Stimulated activated naive CD8-positive, alpha-beta T cell treated with anti-CD3 and anti-CD28 coated beads, Interleukin-15, Interleukin-2, amounts not matched to agents 100 ng/mL and 50 ng/mL, for 24 hours (primary cell): ENCODE data around the gene EML6.

ENCODE experiments used
- H3K27ac Mint-ChIP-seq: one replicate; pipeline ENCODE4 v1.8.0; 2021; ENCODE audit warnings: mild to moderate bottlenecking, mixed read lengths
- H3K27me3 Mint-ChIP-seq: one replicate; pipeline ENCODE4 v1.8.0; 2021; ENCODE audit warnings: mixed read lengths
- H3K36me3 Mint-ChIP-seq: one replicate; pipeline ENCODE4 v1.8.0; 2021; ENCODE audit warnings: low read depth, mixed read lengths
- H3K4me1 Mint-ChIP-seq: one replicate; pipeline ENCODE4 v1.8.0; 2021; ENCODE audit warnings: low read depth, mixed read lengths
- H3K4me3 Mint-ChIP-seq: one replicate; pipeline ENCODE4 v1.8.0; 2021; ENCODE audit warnings: mild to moderate bottlenecking, mixed read lengths
- H3K9me3 Mint-ChIP-seq: one replicate; pipeline ENCODE4 v1.8.0; 2021; ENCODE audit warnings: mixed read lengths

Gene EML6

DNA sequence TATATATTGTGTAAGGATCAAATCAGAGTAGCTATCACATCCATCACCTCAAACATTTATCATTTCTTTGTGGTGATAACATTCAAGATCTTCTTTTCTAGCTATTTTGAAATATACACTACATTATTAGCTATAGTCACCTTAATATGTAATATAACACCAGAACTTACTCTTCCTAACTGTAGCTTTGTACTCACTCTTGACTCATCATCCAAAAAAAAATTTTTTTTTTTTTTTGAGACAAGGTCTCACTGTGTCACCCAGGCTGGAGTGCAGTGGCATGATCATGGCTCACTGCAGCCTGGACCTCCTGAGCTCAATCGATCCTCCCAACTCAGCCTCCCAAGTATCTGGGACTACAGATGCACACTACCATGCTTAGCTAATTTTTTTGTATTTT, 153.3 kb downstream of the EML6 start:
- Mint-ChIP-seq H3K27ac (no peak overlapping the region), H3K4me1 (no peaks in the 10 kb centered on the region), H3K4me3 (no peak overlapping the region), H3K9me3 (no peaks in the 10 kb centered on the region), H3K36me3 (no peaks in the 10 kb centered on the region), H3K27me3 (no peaks in the 10 kb centered on the region)

DNA sequence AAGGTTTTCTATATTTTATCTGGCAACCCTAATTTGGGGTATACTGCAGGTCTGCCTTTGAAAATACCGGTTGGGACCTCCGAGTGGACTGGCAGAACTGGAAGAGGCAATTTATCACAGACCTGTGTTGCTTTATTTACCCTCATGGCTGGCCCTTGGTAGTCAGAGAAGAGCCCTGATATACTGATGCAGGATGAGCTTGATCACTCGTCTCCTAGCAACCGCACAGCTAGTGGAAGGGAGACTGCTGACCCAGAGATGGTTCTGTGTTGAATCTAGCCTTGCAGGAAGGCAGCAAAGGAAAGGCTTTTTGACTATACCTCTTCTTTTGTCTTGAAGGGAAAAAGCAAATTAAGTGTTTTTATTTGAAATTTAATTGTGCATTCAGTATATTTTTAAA, 154.7 kb downstream of the EML6 start:
- Mint-ChIP-seq H3K36me3 (no peaks in the 10 kb centered on the region), H3K27me3 (no peaks in the 10 kb centered on the region), H3K27ac (no peak overlapping the region), H3K4me1 (no peaks in the 10 kb centered on the region), H3K4me3 (no peak overlapping the region), H3K9me3 (no peaks in the 10 kb centered on the region)

DNA sequence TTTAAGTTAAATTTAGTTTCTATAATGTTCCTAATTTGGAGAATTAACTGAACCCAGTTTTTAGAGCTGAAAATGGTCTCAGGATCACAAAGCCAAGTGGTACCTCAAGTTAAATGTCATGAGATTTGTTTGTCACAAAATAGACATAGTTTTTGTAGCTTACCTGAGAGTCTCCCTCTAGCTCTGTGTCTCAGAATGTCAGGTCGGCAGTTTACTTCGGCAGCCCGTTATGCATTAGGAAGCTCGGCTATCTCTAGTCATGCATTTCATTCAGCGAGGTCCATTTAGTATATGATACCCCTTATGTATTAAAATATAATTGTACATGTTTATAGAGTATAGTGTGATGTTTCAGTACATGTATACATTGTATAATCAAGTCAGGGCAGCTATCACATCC, 155.6 kb downstream of the EML6 start:
- no peak overlapping the region for H3K4me3 Mint-ChIP-seq
- no peaks in the 10 kb centered on the region for H3K36me3 Mint-ChIP-seq
- no peaks in the 10 kb centered on the region for H3K4me1 Mint-ChIP-seq
- H3K9me3 Mint-ChIP-seq, result no peaks in the 10 kb centered on the region
- no peaks in the 10 kb centered on the region for H3K27me3 Mint-ChIP-seq
- H3K27ac Mint-ChIP-seq, result no peak overlapping the region

DNA sequence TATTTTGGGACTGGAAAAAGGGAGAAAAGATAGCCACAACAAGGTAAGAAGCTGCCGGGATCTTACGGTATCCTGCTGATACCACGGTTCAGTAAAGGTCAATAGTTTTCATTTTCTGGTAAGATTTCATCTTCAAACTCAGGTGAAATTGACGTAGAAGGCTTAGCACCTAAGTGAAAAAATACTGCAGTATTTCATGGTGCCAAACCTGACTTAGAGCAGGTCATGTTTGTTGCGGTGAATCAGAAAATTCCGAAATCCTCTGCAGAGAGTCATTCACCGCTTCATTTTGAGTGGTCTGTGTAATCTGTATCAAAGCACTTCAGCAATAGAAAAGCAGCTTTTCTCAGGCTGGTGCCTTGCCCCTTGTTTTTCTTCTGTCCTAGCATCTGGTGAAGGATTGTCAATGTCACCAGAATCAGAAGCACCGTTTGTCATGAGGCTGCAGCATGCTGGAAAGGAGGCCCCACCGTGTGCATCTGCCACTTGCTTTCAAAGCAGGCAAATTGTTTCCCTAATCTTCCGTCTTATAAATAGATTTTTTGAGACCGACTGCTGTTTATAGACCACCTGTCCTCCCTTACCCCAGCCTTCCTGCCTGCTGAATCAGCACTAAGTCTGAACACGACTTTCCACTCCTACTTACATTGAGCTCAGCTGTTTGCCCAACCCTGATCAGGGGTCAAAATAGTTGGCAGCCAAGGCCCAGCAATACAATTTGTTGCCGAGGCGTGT, 156.3 kb downstream of the EML6 start:
- no peaks in the 10 kb centered on the region for H3K4me1 Mint-ChIP-seq
- no peak overlapping the region for H3K4me3 Mint-ChIP-seq
- H3K27ac Mint-ChIP-seq, result no peak overlapping the region
- no peaks in the 10 kb centered on the region for H3K9me3 Mint-ChIP-seq
- H3K27me3 Mint-ChIP-seq, result no peaks in the 10 kb centered on the region
- no peaks in the 10 kb centered on the region for H3K36me3 Mint-ChIP-seq

DNA sequence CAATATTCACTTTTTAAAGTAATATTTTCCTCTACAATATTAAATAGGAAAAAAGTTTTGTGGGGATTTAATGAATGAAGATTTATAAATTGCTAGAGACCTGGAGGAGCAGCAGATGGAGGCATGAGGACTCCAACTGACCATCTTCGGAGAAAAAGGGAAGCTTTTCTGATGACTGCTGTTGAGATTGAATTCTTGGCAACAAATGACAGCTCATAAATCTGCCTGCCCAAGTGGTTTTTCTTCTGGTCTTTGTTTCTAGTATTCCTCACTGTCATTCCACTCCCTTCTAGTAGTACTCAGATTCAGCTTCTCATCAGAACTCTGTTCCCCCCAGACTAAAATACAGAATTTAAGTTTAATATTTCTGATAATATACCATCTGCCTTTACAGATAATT, 157.0 kb downstream of the EML6 start:
- Mint-ChIP-seq H3K36me3 (no peaks in the 10 kb centered on the region), H3K9me3 (no peaks in the 10 kb centered on the region), H3K4me3 (no peak overlapping the region), H3K27me3 (no peaks in the 10 kb centered on the region), H3K27ac (no peak overlapping the region), H3K4me1 (no peaks in the 10 kb centered on the region)

DNA sequence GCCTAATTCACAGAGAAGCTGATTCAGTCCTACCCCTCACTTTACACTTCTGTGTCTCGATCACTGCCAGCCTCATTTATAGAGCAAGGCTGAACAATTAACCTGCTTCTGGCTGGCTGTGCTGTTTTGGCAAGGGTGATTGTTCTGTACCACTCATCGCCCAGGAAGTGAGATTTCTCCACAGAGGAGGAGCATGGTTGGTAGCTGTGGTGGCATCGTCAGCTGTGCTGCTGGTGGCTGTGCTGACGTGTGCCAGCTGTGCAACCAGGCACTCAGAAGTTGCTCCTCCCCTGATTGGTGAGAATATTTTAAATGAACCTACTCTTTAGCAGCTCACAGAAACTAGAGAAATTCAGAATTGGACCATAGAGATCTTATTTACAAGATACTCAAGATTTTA, 158.3 kb downstream of the EML6 start:
- Mint-ChIP-seq H3K4me3 (no peak overlapping the region), H3K4me1 (no peaks in the 10 kb centered on the region), H3K36me3 (no peaks in the 10 kb centered on the region), H3K9me3 (no peaks in the 10 kb centered on the region), H3K27ac (no peak overlapping the region), H3K27me3 (no peaks in the 10 kb centered on the region)

DNA sequence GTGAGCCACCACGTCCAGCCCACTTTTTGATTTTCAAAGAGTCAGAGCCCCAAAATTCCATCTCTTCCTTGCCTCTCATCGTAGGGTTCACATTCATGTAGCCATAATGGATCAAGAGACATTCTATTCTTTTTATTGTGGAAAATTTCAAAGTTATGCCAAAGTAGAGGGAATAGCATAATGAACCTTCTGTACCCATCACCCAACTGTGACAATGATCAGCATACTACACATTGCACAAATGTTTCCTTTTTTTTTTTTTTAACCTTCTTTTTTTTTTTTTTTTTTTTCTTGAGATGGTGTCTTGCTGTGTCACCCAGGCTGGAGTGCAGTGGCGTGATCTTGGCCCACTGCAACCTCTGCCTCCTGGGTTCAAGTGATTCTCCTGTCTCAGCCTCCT, 162.4 kb downstream of the EML6 start:
- H3K4me3 Mint-ChIP-seq, result no peak overlapping the region
- H3K27me3 Mint-ChIP-seq, result no peaks in the 10 kb centered on the region
- no peaks in the 10 kb centered on the region for H3K9me3 Mint-ChIP-seq
- H3K27ac Mint-ChIP-seq, result no peak overlapping the region
- H3K4me1 Mint-ChIP-seq, result no peaks in the 10 kb centered on the region
- H3K36me3 Mint-ChIP-seq, result no peaks in the 10 kb centered on the region

DNA sequence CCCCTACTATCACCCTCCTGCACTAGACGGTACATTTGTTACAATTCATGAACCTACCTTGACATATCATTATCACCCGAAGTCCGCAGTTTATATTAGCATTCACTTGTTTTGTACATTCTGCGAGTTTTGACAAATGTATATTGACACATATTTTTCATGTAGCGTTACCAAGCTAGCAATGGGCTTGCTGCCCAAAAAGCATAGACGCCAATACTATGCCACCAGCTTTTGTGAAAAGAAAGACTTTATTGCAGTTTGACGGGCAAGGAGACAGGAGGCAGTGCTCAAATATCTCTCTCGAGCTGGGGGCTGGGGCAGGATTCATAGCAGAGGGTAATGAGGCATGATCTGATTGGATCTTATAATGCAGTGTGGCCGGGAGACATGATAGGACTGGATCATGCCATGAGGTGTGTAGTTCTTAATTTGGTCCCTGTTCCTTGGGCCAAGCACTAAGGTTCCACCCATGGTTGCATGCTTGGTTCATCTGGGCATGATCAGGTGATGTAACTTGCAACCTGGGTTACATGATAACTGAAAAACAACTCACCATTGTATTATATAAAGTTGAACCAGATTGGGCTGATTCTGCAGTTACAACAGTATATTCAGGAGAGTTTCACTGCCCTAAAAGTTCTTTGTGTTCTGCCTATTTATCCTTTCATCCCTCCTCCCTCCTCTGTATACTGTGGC, 164.5 kb downstream of the EML6 start:
- no peaks in the 10 kb centered on the region for H3K9me3 Mint-ChIP-seq
- no peaks in the 10 kb centered on the region for H3K4me1 Mint-ChIP-seq
- no peak overlapping the region for H3K4me3 Mint-ChIP-seq
- H3K36me3 Mint-ChIP-seq, result no peaks in the 10 kb centered on the region
- no peak overlapping the region for H3K27ac Mint-ChIP-seq
- H3K27me3 Mint-ChIP-seq, result no peaks in the 10 kb centered on the region

DNA sequence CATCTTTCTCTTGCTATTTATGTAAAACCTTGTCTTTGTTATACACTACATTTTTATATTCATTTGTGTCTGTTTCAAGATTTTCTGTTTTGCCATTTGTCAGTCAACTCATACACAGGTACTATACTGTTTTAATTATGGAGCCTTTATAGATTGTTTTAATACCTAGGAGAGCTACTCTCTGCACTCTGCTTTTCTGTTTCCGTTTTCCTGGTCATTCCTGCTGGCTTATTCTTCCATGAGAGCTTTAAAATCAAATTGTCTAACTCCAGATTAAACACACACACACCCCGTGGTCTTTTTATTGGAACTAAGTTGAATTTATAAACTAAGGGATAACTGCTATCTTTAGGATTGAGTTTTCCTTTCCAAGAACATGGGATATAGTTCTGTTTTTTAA, 165.6 kb downstream of the EML6 start:
- no peaks in the 10 kb centered on the region for H3K4me1 Mint-ChIP-seq
- no peak overlapping the region for H3K4me3 Mint-ChIP-seq
- H3K27me3 Mint-ChIP-seq, result no peaks in the 10 kb centered on the region
- H3K27ac Mint-ChIP-seq, result no peak overlapping the region
- H3K9me3 Mint-ChIP-seq, result no peaks in the 10 kb centered on the region
- no peaks in the 10 kb centered on the region for H3K36me3 Mint-ChIP-seq

DNA sequence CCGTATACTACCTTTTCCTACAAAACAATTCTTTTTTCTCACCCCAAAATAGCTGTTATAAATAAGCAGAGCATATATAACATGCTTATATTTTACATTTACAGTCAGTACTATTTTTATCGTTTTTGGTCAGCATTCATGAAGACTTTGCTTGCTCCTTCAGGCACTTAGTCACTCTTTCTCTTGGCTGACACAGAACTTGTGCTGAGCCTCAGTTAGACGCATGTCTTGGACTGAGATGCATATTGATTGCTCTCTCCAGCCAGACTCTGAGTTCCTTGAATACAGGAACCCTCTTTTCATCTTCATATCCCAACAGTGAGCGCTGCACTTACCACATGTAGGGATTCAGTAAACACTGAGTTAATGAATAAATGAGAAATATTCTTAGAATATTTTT, 168.4 kb downstream of the EML6 start:
- Mint-ChIP-seq H3K27ac (no peak overlapping the region), H3K9me3 (no peaks in the 10 kb centered on the region), H3K27me3 (no peaks in the 10 kb centered on the region), H3K4me3 (no peak overlapping the region), H3K4me1 (no peaks in the 10 kb centered on the region), H3K36me3 (peaks cover 5% of the 10 kb centered on the region)

DNA sequence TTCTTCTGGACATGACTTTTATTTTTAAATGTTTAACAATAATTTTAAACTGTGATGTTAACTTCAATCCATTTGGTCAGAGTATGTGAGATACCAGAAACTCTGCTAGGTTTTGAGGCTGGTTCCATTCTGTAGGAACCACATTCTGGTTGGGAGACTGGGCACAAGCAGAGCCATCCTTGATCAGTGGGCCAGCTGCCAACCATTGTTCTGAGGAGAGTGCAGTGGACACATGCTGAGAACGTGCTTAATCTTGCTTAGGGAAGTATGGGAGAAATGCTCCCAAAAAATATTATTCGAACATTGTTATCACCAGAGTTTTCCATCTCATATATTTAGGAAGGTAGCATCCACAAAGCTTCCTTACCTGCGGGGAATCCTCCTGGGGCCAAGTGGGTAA, 171.0 kb downstream of the EML6 start:
- no peaks in the 10 kb centered on the region for H3K27me3 Mint-ChIP-seq
- H3K27ac Mint-ChIP-seq, result no peak overlapping the region
- H3K4me1 Mint-ChIP-seq, result peaks cover 12% of the 10 kb centered on the region
- peaks cover 5% of the 10 kb centered on the region for H3K36me3 Mint-ChIP-seq
- no peaks in the 10 kb centered on the region for H3K9me3 Mint-ChIP-seq
- no peak overlapping the region for H3K4me3 Mint-ChIP-seq

DNA sequence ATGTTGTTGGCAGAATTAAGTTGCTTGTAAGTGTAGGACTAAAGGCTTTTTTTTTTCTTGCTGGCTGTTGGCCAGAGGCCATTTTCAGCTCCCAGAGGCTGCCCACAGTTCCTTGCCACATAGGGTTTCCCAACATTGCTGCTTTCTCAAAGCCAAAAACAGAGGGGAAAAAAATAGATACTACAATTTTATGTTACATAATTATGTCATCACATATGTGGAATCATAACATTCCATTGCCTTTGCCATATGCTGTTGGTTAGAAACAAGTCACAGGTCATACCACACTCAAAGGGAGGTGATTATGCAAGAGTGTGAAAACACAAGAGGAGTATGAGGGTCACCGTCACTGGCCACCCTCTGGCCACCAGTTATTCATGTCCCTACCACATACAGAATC, 172.3 kb downstream of the EML6 start:
- Mint-ChIP-seq H3K36me3 (peaks cover 5% of the 10 kb centered on the region), H3K9me3 (no peaks in the 10 kb centered on the region), H3K4me3 (no peak overlapping the region), H3K27me3 (no peaks in the 10 kb centered on the region), H3K4me1 (peaks cover 12% of the 10 kb centered on the region), H3K27ac (no peak overlapping the region)

DNA sequence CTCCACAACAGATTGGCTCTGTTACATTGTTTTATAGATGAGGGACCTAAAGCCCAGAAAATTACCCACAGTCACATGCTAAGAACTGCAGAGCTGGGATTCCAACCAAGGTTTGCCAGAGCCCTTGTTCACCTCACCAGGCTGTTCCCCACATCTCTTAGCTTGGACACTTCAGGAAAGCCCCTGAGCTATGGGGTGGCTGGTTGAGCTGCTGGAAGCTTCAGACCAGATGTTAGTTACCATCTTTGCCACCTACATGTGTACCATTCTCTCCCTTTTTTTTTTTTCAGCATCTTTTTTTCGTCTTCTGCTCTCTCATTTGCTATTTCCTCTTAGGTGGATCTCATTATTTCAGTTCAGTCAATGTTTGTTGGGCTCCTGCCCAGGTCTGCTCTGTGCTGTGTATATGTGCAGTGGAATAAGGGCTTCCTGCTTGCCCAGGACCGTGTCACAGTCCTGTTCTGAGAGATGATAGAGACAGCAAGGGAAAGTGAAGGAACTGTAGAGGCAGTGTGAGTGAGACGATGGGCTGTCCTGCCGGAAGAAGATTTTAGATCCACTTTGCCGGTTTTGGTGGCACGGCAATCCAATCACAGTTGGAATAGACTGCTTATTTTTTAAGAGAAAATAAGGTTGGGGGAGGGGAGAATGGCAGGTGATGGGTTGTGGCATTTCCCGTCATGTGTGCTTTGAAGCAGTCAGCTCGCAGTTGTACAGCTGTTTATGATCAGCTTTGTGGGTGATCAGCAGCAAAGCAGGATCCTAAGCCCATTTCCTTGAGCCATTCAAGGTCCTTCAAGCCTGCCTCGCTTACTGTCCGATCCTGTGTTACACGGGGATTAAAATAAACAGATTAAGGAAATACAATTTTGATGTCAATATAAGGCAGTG, 174.2 kb downstream of the EML6 start:
- Mint-ChIP-seq H3K27ac (no peak overlapping the region), H3K36me3 (peaks cover 5% of the 10 kb centered on the region), H3K27me3 (no peaks in the 10 kb centered on the region), H3K4me1 (peaks cover 12% of the 10 kb centered on the region), H3K9me3 (no peaks in the 10 kb centered on the region), H3K4me3 (no peak overlapping the region)

DNA sequence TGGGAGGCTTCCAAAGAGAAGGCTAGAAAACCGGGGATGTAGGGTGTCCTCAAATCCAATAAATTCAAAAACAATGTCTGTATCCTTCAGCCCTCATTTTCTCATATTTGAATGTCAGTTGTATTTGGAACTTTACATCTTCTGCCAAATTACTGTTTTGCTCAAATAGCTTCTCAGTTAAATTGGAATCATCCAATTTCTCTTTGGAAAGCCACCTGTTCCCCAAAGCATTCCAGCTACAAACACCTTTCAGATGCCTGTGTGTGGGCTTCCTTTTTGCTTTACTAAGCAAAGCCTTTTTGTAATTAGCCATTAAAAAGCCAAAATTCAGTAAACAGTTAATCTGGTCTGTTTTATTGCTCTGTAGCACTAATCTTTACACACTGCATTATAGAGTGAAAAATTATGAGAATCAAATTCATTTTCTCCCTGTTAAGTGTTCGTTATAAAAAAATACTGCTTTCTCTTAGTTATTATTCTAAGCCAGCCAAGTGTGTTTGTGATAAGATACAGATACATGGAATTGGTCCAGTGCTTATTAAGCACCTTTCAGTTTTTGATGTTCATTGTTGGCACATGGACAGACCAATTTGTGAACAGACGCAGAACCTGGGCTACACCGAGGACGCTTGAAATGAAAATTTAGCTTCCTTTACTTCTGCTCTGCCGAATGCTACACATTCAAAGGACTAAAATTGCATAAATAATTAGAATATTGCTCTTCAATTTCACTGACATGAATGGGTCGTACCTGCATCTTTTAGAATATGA, 175.2 kb downstream of the EML6 start:
- peaks cover 5% of the 10 kb centered on the region for H3K36me3 Mint-ChIP-seq
- H3K27me3 Mint-ChIP-seq, result no peaks in the 10 kb centered on the region
- peaks cover 17% of the 10 kb centered on the region for H3K4me1 Mint-ChIP-seq
- H3K27ac Mint-ChIP-seq, result no peak overlapping the region
- H3K4me3 Mint-ChIP-seq, result no peak overlapping the region
- H3K9me3 Mint-ChIP-seq, result no peaks in the 10 kb centered on the region
